NCI-H1092 treated with DMSO at 0.1 percent for 48 hours (cell line): ENCODE results near the gene REXO1.
"Not testable (repeated sequence)": the region's sequence is repeated elsewhere in the genome, so short reads cannot be mapped to it uniquely, and the experiment has no call there.

ENCODE experiments used
- DNase-seq: peaks from one replicate; lab custom pipeline; 2025; lab: John Stamatoyannopoulos, UW

The REXO1 gene

GRCh38 chr19:1875646-1876495 is 27.6 kb upstream of the REXO1 start:
- DNase-seq = peak; percentile 88

DNA sequence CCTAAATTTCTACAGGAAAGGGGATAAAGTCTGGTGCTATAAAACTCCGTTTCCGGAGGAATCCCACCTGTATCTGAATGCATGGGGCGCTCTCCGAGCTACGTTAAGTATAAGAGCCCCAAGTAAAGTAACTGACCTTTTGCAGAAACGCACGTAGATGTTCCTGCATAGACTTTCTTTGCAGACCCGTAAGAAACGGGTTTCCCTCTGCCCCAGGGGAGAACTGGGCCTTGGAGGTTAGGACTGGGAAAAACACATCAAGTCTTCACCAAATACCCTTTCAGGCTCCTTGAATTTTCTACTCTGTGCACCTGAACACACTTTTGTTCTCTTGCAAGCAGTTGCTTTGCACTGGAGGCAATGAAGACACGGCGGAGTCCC is 27.0 kb upstream of the REXO1 start:
- not testable (repeated sequence) for DNase-seq

DNA sequence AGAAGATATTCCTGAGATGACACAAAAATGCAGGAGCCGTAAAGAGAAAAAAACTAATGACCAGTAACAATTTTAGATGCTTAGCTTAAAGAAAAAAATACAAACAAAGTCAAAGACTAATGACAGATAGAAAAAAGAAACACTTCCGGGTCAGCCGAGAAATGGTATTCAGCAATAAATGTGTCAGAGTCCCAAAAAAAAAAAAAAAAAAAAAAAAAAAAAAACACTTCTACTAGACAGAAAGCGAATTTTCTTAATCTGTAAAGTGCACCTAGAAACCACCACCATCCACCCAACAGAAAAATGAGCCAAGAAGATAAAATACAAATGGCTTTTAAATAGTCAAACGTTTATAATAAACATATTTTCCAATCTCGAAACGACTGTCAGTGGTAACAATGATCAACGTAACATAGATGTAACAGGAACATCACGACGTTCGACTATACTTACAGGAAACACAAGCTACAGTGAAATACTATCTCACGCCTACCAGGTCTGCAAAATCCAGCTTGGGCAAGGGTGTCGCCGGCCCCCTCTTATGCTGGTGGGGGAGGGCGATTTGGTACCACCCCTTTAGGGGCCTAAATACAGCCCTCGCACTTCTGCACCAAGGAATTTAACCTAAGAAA is 26.4 kb upstream of the REXO1 start:
- DNase-seq = no peak

- DNase-seq = no peak
Measured at GRCh38 chr19:1873524-1874473, 25.5 kb upstream of the REXO1 start.

DNA sequence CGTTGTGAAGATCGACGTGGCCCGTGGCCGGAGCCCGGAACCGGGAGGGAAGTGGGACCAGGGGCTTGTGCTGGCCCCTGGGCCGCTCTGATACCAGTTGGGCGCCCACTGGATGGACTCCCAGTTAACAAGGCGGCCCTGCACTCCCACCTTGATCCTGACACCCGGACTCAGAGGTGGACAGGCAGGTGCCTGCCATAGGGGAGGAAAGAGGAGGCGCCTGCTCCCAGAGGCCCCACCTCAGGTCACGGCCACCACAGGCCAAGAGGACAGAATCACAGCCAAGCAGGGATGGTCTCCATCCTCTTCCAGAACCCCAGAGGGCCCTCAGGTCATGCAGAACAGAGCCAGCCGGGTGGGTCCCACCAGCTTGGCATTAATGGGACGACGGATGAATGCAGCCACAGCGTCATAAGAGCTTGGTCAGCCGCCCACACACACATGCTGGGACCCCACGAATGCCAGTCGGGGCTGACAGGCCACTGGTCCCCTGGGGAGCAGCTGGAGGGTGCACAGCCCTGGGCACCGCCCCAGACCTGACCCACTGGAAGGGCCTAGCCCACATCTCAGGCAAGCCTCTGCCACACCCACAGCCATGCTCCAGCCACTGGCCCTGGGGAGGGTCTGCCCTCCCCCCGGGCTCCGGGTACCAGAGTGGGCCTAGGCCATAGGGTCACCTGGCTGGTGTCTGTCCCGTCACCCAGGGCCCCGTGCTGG is 24.7 kb upstream of the REXO1 start:
- no peak for DNase-seq

- DNase-seq = no peak
Measured at GRCh38 chr19:1871630-1872029, 23.3 kb upstream of the REXO1 start.

GRCh38 chr19:1871140-1871597 is 22.9 kb upstream of the REXO1 start:
- DNase-seq = no peak

GRCh38 chr19:1868971-1869370 is 20.7 kb upstream of the REXO1 start:
- no peak for DNase-seq

DNA sequence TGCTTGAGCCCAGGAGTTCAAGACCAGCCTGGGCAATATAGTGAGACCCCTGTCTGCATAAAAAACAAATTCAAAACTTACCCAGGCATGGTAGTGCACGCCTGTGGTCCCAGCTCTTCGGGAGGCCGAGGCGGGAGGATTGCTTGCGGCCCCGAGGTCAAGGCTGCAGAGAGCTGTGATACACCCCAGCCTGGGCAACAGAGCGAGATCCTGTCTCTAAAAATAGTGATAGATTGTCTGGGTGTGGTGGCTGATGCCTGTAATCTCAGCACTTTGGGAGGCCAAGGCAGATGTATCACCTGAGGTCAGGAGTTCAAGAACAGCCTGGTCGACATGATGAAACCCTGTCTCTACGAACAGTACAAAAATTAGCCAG is 19.1 kb upstream of the REXO1 start:
- DNase-seq = no peak

GRCh38 chr19:1866693-1867348 is 18.5 kb upstream of the REXO1 start:
- DNase-seq = no peak

GRCh38 chr19:1865172-1866010 is 17.1 kb upstream of the REXO1 start:
- no peak for DNase-seq

- peak; percentile 31 for DNase-seq
Measured at GRCh38 chr19:1864480-1865171, 16.3 kb upstream of the REXO1 start.

- DNase-seq = peak; percentile 92
Measured at GRCh38 chr19:1863638-1864479, 15.6 kb upstream of the REXO1 start.

- DNase-seq = no peak
Measured at GRCh38 chr19:1863328-1863637, 15.0 kb upstream of the REXO1 start, which contains the start of gene KLF16. KLF16 (minus strand) TSS chr19:1863579; CDS start chr19:1863497, 82 bp downstream.

DNA sequence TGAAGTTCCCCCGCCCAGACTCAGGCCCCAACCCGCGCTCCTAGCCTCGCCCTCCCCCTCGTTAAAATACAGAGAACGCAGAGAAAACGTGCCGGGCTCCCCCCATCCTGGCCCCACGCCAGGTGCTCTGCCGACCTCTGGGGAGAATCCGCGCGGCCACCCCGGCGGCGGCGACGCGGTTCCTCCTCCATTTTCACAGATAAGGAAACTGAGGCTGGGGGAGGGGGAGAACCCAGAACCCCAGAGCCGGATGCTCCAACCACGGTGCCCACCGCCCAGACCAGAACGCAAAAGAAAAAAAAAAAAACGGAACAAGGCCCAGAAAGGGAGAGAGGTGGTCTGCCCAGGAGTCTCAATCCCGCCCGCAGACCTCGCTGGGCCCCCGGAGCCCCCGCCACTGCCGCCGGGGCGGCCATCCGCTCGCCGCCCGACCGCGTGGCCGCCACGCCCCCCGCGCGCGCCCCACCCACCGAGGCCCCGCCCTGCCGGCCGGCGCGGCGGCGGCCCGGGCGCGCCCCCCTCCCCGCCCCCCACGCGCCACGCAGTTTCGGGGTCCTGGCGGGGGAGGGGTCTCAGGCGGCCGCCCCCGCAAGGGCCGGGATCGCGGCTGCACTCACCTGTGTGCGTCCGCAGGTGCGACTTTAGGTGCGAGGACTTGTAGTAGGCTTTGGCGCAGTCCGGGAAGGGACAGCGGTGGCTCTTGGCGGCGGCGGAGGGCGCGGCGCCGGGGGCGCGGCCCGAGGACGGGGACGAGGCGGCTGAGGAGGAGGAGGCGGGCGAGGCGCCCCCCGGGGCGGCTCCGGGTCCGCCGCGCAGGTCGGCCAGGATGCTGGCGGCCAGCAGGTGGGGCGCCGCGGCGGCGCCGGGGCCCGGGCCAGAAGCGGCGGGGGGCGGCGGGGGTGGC is 14.4 kb upstream of the REXO1 start:
- DNase-seq = no peak

DNA sequence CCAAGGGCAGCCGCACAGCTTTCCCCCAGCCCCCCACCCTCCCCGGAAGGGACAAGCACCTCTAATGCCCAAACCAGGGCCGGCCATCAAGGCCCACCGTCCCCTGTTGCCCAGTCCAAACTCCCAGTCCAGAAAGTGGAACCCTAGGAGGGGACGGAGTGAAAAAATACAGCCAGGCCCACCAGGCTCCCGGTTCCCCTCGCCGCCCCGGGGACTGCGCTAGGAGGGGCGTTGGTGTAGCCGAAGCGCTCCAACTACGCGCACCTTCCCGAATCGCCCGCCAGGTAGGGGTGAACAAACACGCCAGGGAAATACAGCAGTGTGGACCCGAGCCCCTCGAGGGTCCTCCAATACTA is 13.8 kb upstream of the REXO1 start:
- no peak for DNase-seq

GRCh38 chr19:1861599-1862031 is 13.3 kb upstream of the REXO1 start:
- DNase-seq = no peak
